GM20000 (cell line): Measurements from ENCODE around the gene MYRIP.
"Not testable (repeated sequence)": the region's sequence is repeated elsewhere in the genome, so short reads cannot be mapped to it uniquely, and the experiment has no call there.

ENCODE experiments used
- DNase-seq: peaks from one replicate; pipeline ENCODE4 v3.0.0; 2012; ENCODE audit warnings: low spot score
- TF ChIP-seq, protein P1 (sequence below): IDR thresholded peaks from 2 replicates; pipeline ENCODE4 v1.5.1; 2012; ENCODE audit warnings: mild to moderate bottlenecking, control low read depth; ENCODE audit errors: extremely low read depth, missing control alignments

The MYRIP gene

DNA sequence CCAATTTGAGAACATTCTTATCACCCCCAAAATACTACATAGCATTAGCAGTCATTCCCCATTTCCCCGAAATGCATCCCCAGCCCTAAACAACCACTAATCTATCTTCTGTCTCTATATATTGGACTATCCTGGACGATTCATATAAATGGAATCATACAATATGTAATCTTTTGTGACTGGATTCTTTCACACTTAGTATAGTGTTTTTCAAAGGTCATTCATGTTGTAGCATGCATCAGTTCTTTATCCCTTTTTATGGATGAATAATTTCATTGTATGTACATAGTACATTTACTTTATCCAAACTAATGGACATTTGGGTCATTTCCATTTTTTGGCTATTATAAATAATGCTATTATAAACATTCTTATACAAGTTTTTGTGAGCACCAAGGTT, 472.6 kb downstream of the MYRIP start:
- TF ChIP-seq, protein P1, sequence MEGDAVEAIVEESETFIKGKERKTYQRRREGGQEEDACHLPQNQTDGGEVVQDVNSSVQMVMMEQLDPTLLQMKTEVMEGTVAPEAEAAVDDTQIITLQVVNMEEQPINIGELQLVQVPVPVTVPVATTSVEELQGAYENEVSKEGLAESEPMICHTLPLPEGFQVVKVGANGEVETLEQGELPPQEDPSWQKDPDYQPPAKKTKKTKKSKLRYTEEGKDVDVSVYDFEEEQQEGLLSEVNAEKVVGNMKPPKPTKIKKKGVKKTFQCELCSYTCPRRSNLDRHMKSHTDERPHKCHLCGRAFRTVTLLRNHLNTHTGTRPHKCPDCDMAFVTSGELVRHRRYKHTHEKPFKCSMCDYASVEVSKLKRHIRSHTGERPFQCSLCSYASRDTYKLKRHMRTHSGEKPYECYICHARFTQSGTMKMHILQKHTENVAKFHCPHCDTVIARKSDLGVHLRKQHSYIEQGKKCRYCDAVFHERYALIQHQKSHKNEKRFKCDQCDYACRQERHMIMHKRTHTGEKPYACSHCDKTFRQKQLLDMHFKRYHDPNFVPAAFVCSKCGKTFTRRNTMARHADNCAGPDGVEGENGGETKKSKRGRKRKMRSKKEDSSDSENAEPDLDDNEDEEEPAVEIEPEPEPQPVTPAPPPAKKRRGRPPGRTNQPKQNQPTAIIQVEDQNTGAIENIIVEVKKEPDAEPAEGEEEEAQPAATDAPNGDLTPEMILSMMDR, result no peak
- no peak for DNase-seq

DNA sequence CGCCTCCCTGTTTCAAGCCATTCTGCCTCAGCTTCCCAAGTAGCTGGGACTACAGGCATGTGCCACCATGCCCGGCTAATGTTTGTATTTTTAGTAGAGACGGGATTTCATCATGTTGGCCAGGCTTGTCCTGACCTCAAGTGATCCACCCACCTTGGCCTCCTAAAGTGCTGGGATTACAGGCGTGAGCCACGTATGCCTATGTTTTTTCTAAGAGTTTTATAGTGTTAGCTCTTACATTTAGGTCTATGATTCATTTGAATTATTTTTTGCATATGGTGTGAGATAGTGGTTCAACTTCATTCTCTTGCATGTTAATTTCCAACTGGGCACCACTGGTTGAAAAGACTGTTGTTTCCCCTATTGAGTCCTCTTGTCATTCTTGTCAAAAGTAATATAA, 473.6 kb downstream of the MYRIP start:
- not testable (repeated sequence) for DNase-seq

DNA sequence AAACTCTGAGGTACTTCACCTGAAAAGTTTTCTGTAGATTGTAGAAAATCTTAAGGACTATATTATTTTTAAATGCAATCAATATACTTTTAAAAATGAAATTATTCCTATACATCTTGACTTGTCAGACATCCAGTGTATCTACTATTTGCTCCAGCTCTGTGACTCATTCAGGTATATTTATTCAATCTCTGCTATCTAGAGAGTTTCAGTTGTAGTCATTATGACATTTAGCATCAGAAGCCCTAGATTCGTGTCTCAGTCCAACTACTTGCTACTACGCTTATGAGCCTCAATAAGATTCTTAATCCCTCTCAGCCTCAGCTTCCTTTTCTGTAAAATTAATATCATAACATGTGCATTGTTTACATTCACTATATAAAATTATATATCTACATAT, 477.8 kb downstream of the MYRIP start:
- no peak for DNase-seq
- TF ChIP-seq, protein P1, result no peak

DNA sequence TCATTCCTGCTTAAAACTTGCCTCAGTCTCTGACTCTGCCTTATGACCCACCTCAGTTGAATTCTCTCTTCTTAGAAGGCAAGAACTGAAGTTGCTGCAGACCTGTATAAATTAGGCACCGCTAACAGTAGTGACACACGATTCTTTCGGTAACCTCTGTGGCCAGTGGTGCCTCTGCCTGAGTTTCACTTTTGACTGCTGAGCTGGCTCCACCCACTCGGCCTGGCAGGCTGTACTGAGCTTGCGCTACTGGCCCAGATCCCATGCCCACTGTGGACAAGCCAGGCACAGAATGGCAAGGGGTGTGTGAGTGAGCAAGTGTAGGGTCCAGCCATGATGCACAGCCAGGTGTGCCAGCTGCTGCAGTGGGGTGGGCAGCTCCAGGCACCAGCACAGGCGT, 481.0 kb downstream of the MYRIP start:
- TF ChIP-seq, protein P1, result no peak
- no peak for DNase-seq

DNA sequence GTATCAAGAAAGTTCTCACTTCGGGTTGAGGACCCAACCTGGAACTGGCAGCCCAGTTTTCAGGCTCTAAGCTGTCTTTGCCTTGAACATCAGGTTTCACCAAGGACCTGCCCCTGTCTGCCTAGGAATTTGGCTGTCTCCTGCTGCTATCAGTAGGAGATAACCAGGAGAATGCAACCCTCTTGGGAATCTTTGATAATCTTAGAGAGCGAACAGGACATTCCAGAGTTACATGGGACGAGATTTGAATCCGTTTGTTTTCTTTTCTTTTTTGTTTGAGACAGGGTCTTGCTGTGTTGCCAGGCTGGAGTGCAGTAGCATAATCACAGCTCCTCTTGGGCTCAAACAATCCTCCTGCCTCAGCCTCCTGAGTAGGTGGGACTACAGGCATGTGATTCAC, 482.1 kb downstream of the MYRIP start:
- TF ChIP-seq, protein P1, result no peak
- DNase-seq, result no peak

DNA sequence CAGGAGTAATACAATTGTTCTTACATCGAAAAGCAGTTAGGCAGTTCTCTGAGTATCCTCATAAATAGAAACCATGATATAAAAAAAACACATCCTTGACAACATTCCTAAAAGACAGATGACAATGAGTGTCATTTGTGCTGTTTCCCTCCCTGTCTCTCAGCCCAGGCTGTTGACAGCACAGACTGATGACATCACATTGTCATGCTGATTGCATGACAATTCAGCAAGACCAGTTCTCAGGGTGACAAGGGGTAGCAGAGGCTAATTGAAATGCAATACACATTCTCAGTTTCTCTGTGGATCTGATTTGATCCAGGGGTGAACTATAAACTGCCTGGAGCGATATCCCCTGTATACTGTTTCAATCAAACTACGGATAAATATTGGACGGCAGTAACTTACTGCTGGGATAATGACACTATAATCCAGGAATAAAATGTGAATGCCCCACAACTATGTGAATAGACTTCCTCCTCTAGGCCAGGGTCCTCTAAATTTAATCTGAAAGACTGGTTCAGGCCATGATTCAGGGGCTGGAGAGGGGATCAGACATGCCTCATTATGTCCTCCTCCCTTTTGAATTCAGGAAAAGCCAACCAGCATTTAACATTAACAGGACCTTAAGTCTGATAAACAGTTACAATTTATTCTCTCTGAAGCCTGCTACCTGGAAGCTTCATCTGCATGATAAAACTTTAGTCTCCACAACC, 483.4 kb downstream of the MYRIP start:
- TF ChIP-seq, protein P1, result no peak
- DNase-seq, result no peak

DNA sequence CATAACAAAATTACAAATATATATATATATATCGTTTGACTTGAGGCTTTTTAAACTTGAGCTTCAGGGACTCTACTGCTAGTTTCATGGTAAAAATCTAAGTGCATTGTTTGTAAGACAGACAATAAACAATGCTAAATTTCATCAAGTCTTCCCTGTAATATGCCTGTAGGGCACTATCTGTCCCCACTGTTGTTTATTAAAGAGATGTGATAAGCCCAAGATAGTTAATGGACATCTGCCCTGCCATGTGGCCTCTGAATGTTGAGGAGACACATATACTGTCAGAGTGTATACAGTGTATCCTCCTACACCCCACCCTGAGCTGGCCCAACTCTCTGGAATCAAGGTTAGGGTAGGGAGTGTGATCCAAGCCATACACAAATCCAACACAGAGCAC, 485.0 kb downstream of the MYRIP start:
- TF ChIP-seq, protein P1, result no peak
- no peak for DNase-seq

DNA sequence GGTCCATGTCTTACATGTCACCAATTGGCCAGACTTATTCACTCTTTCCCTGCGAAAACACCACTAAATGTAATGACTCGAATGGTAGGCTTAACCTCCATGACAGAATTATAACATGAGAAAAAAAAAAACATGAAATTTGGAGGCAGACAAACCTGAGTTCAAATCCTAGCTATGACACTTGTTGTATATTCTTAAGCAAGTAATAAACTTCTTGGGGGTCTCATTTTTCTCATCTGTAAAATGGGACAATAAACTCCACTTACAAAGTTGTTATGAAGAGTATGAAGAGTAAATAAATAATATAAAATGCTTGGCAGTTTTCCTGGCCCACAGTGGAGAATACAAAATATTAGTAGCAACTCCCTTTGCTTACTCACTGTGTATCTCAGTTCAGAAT, 488.7 kb downstream of the MYRIP start:
- TF ChIP-seq, protein P1, result no peak
- no peak for DNase-seq
